ENCODE measurements around the gene USP6NL.

USP6NL gene

GRCh38 chr10:11425296-11425610 lies 186.2 kb downstream of the USP6NL start:
- no peaks in the 10 kb centered on the region for H3K27me3 ChIP-seq (ENCODE audit: low read depth, low read length)
- no peaks in the 10 kb centered on the region for H3K9me3 ChIP-seq (ENCODE audit: insufficient read depth, low read length)
- H3K79me2 ChIP-seq (ENCODE audit: low read length), result no peaks in the 10 kb centered on the region
- H3K36me3 ChIP-seq (replicated peaks; ENCODE audit: low read depth, low read length), result no peaks in the 10 kb centered on the region
- H3K27ac ChIP-seq (ENCODE audit: low read length), result no peak overlapping the region
- TF ChIP-seq EZH2phosphoT487 (IDR thresholded peaks at IDR 0.05; ENCODE audit: low read depth) (no peak), CTCF (IDR thresholded peaks at IDR 0.05; ENCODE audit: low read depth, low read length) (no peak)
- H3K9ac ChIP-seq (ENCODE audit: low read length), result no peak overlapping the region
- H3K4me2 ChIP-seq (ENCODE audit: low read length), result no peak overlapping the region
- H3K4me1 ChIP-seq (ENCODE audit: low read length), result no peaks in the 10 kb centered on the region
- no peaks in the 10 kb centered on the region for H4K20me1 ChIP-seq (ENCODE audit: insufficient read depth, low read length)
- H2AFZ ChIP-seq (ENCODE audit: low read depth, low read length), result no peak overlapping the region
- H3K4me3 ChIP-seq (ENCODE audit: low read length), result no peak overlapping the region

- Histone ChIP-seq H4K20me1 (ENCODE audit: insufficient read depth, low read length) (no peaks in the 10 kb centered on the region), H3K9ac (ENCODE audit: low read length) (no peak overlapping the region), H3K36me3 (replicated peaks; ENCODE audit: low read depth, low read length) (no peaks in the 10 kb centered on the region), H3K4me2 (ENCODE audit: low read length) (no peak overlapping the region), H3K4me3 (ENCODE audit: low read length) (no peak overlapping the region), H3K9me3 (ENCODE audit: insufficient read depth, low read length) (no peaks in the 10 kb centered on the region), H3K27ac (ENCODE audit: low read length) (no peak overlapping the region), H2AFZ (ENCODE audit: low read depth, low read length) (no peak overlapping the region), H3K79me2 (ENCODE audit: low read length) (no peaks in the 10 kb centered on the region), H3K4me1 (ENCODE audit: low read length) (no peaks in the 10 kb centered on the region), H3K27me3 (ENCODE audit: low read depth, low read length) (no peaks in the 10 kb centered on the region)
- TF ChIP-seq CTCF (IDR thresholded peaks at IDR 0.05; ENCODE audit: low read depth, low read length), result peak; percentile 88
- no peak for TF ChIP-seq EZH2phosphoT487 (IDR thresholded peaks at IDR 0.05; ENCODE audit: low read depth)
Observed at GRCh38 chr10:11424456-11425295, 186.8 kb downstream of the USP6NL start.

GRCh38 chr10:11416974-11417373 lies 194.5 kb downstream of the USP6NL start:
- TF ChIP-seq EZH2phosphoT487 (IDR thresholded peaks at IDR 0.05; ENCODE audit: low read depth) (no peak), CTCF (IDR thresholded peaks at IDR 0.05; ENCODE audit: low read depth, low read length) (no peak)
- no peaks in the 10 kb centered on the region for H3K9me3 ChIP-seq (ENCODE audit: insufficient read depth, low read length)

GRCh38 chr10:11415095-11415494 lies 196.4 kb downstream of the USP6NL start:
- H3K9me3 ChIP-seq (ENCODE audit: insufficient read depth, low read length), result no peaks in the 10 kb centered on the region
- H3K27ac ChIP-seq (ENCODE audit: low read length), result no peak overlapping the region
- no peaks in the 10 kb centered on the region for H3K79me2 ChIP-seq (ENCODE audit: low read length)
- H3K36me3 ChIP-seq (replicated peaks; ENCODE audit: low read depth, low read length), result no peaks in the 10 kb centered on the region
- H2AFZ ChIP-seq (ENCODE audit: low read depth, low read length), result no peak overlapping the region
- no peak overlapping the region for H3K9ac ChIP-seq (ENCODE audit: low read length)
- no peaks in the 10 kb centered on the region for H3K4me1 ChIP-seq (ENCODE audit: low read length)
- H3K27me3 ChIP-seq (ENCODE audit: low read depth, low read length), result 0 out of 2 replicates have a peak, but pooled peaks cover 7% of the 10 kb centered on the region
- no peak overlapping the region for H3K4me2 ChIP-seq (ENCODE audit: low read length)
- H3K4me3 ChIP-seq (ENCODE audit: low read length), result no peak overlapping the region
- TF ChIP-seq CTCF (IDR thresholded peaks at IDR 0.05; ENCODE audit: low read depth, low read length) (no peak), EZH2phosphoT487 (IDR thresholded peaks at IDR 0.05; ENCODE audit: low read depth) (no peak)
- no peaks in the 10 kb centered on the region for H4K20me1 ChIP-seq (ENCODE audit: insufficient read depth, low read length)

More at GRCh38 chr10:11416974-11417373, 194.5 kb downstream of the USP6NL start:
- Histone ChIP-seq H4K20me1 (ENCODE audit: insufficient read depth, low read length) (no peaks in the 10 kb centered on the region), H3K9ac (ENCODE audit: low read length) (no peak overlapping the region), H3K27ac (ENCODE audit: low read length) (no peak overlapping the region), H3K4me3 (ENCODE audit: low read length) (no peak overlapping the region), H3K36me3 (replicated peaks; ENCODE audit: low read depth, low read length) (no peaks in the 10 kb centered on the region), H3K4me2 (ENCODE audit: low read length) (no peak overlapping the region), H2AFZ (ENCODE audit: low read depth, low read length) (no peak overlapping the region), H3K4me1 (ENCODE audit: low read length) (no peaks in the 10 kb centered on the region), H3K27me3 (ENCODE audit: low read depth, low read length) (0 out of 2 replicates have a peak, but pooled peaks cover 7% of the 10 kb centered on the region), H3K79me2 (ENCODE audit: low read length) (no peaks in the 10 kb centered on the region)
